K562 (cell line): ENCODE data around the gene ASB10. TPM values are rescaled to one million over a fixed set of nuclear protein-coding genes. Genes with fewer than 3 reads are reported as not detected.

Experiments used
- ATAC-seq: fragments of 200-7000 bp; cut with Tn5 transposase; 3 replicates; pipeline ENCODE4 v1.9.1; 2020; ENCODE audit warnings: moderate library complexity
- BruUV-seq: library from RNA; stranded (reverse); fragments of 400-500 nt; replicated peaks from 2 replicates; lab custom pipeline; 2021; lab: Mats Ljungman, UMichigan
- CTCF ChIA-PET: fragments of 300-600 bp; formaldehyde crosslinking; extraction: SDS; loops from one replicate; lab custom pipeline; 2021; ENCODE audit warnings: low intra/inter-chr PET ratio; lab: Yijun Ruan, JAX
- POLR2A ChIA-PET: fragments of 300-600, 350-650 bp; sonication (Branson Sonifier 250); formaldehyde crosslinking; extraction: SDS; loops from one replicate; lab custom pipeline; 2021; ENCODE audit warnings: antibody characterized with exemption, inconsistent platforms; lab: Yijun Ruan, JAX
- DNase-seq, 4 experiments: peaks; one replicate each; pipeline versions ENCODE4 v3.0.0 to v3.0.0-alpha.2; 2011 to 2018; ENCODE audit warnings: low spot score in 3 of 4, mixed read lengths in 3 of 4; ENCODE audit errors: extremely low read depth in 1 of 4
- FAIRE-seq: peaks from 2 replicates; lab custom pipeline; 2011; peaks lifted over from hg19 to GRCh38; lab: Jason Lieb, UNC
- H2AFZ ChIP-seq: 2 replicates; pipeline ENCODE4 v1.6.0; 2011; ENCODE audit warnings: low read depth, low read length, control low read depth, inconsistent platforms
- H3K27ac ChIP-seq: fragments of 200-600 bp; 3 replicates; pipeline ENCODE4 v1.8.0; 2011; ENCODE audit warnings: low read depth, mild to moderate bottlenecking, control low read depth, inconsistent platforms, low read length, moderate library complexity, mixed read lengths; ENCODE audit errors: extremely low read depth
- H3K27me3 ChIP-seq, 2 experiments: fragments of 300-600 bp in 1 of 2; 2 replicates in 1 of 2; 3 replicates in 1 of 2; pipeline versions ENCODE4 v1.6.0 to v1.8.0; 2011; ENCODE audit warnings: inconsistent platforms in 2 of 2, low read length in 2 of 2, mild to moderate bottlenecking in 1 of 2, mixed read lengths in 1 of 2, moderate library complexity in 1 of 2; ENCODE audit not compliant: control insufficient read depth in 2 of 2, insufficient read depth in 2 of 2
- H3K36me3 ChIP-seq: fragments of 300-600 bp; 3 replicates; pipeline ENCODE4 v1.8.0; 2011; ENCODE audit warnings: mild to moderate bottlenecking, low read length, inconsistent platforms; ENCODE audit not compliant: control insufficient read depth, insufficient read depth
- H3K4me1 ChIP-seq, 2 experiments: fragments of 200-600 bp in 1 of 2; replicated peaks in 1 of 2; 2 replicates in 1 of 2; 3 replicates in 1 of 2; pipeline versions ENCODE4 v1.5.1 to v1.8.0; 2011; ENCODE audit warnings: inconsistent platforms in 2 of 2, low read length in 2 of 2, mild to moderate bottlenecking in 1 of 2, mixed read lengths in 1 of 2, moderate library complexity in 1 of 2; ENCODE audit not compliant: control insufficient read depth in 2 of 2, insufficient read depth in 2 of 2
- H3K4me2 ChIP-seq: 2 replicates; pipeline ENCODE4 v1.6.1; 2011; ENCODE audit warnings: low read length, control low read depth, inconsistent platforms, mixed read lengths; ENCODE audit not compliant: insufficient read depth
- H3K4me3 ChIP-seq: fragments of 200-600 bp; sonication (generic), shearing (Covaris generic); 2 replicates; pipeline ENCODE4 v1.5.1; 2016; ENCODE audit warnings: control low read depth, inconsistent platforms
- H3K79me2 ChIP-seq: fragments of 200-600 bp; 3 replicates; pipeline ENCODE4 v1.8.0; 2011; ENCODE audit warnings: low read length, inconsistent platforms; ENCODE audit not compliant: control insufficient read depth, insufficient read depth
- H3K9ac ChIP-seq, 2 experiments: 2 replicates each; pipeline versions ENCODE4 v1.6.0 to v1.6.1; 2011; ENCODE audit warnings: low read depth in 2 of 2, low read length in 2 of 2, control low read depth in 1 of 2, inconsistent platforms in 1 of 2, mild to moderate bottlenecking in 1 of 2, mixed read lengths in 1 of 2; ENCODE audit not compliant: insufficient read depth in 1 of 2
- H3K9me1 ChIP-seq: one replicate; pipeline ENCODE4 v1.6.0; 2011; ENCODE audit warnings: inconsistent platforms, mild to moderate bottlenecking, low read length, moderate library complexity; ENCODE audit not compliant: control insufficient read depth, insufficient read depth
- H3K9me3 ChIP-seq: replicated peaks from 2 replicates; pipeline ENCODE4 v1.5.1; 2011; ENCODE audit warnings: low read depth, low read length, inconsistent platforms; ENCODE audit not compliant: control insufficient read depth, insufficient read depth
- H4K20me1 ChIP-seq: replicated peaks from 2 replicates; pipeline ENCODE4 v1.6.1; 2011; ENCODE audit warnings: low read length, inconsistent platforms, mixed read lengths; ENCODE audit not compliant: control insufficient read depth, insufficient read depth
- CHD4 ChIP-seq: fragments of 200-600 bp; sonication (generic); IDR thresholded peaks from 3 replicates; pipeline ENCODE4 v1.6.1; 2012; ENCODE audit warnings: low read depth, mild to moderate bottlenecking, mixed read lengths, low read length, inconsistent platforms; ENCODE audit not compliant: insufficient read depth, insufficient replicate concordance, poor library complexity, severe bottlenecking
- HNRNPH1 ChIP-seq: fragments of 200-400 bp; formaldehyde crosslinking; optimal IDR thresholded peaks from 2 replicates; pipeline ENCODE3; 2017; ENCODE audit warnings: low read depth, mild to moderate bottlenecking, low read length, moderate library complexity
- MYC ChIP-seq, 2 experiments: fragments of 250-450 bp in 1 of 2; sonication (Bioruptor Pico) in 1 of 2; IDR thresholded peaks; 2 replicates each; pipeline versions ENCODE4 v1.5.1 to v1.6.1; 2012 to 2021; ENCODE audit warnings: low read depth in 2 of 2, borderline replicate concordance in 1 of 2, improper control_type of control experiment in 1 of 2, low read length in 1 of 2, mild to moderate bottlenecking in 1 of 2, moderate library complexity in 1 of 2
- NCOA1 ChIP-seq: fragments of 450-650 bp; IDR thresholded peaks from 2 replicates; pipeline ENCODE4 v1.6.1; 2016; ENCODE audit warnings: low read depth
- RBM15 ChIP-seq: fragments of 200-400 bp; formaldehyde crosslinking; IDR thresholded peaks from 2 replicates; pipeline ENCODE4 v1.6.1; 2018; ENCODE audit warnings: mild to moderate bottlenecking, low read length, moderate library complexity; ENCODE audit not compliant: insufficient read depth
- SMARCA5 ChIP-seq: fragments of 450-650 bp; IDR thresholded peaks from 2 replicates; pipeline ENCODE4 v1.6.1; 2016
- SRSF9 ChIP-seq: fragments of 200-400 bp; formaldehyde crosslinking; IDR thresholded peaks from 2 replicates; pipeline ENCODE4 v1.6.1; 2017; ENCODE audit warnings: low read depth, low read length, borderline replicate concordance
- XRCC5 ChIP-seq: fragments of 200-400 bp; formaldehyde crosslinking; IDR thresholded peaks from 2 replicates; pipeline ENCODE4 v1.6.1; 2017; ENCODE audit warnings: low read depth, mild to moderate bottlenecking, low read length
- ZBTB1 ChIP-seq: sonication (generic); formaldehyde crosslinking; IDR thresholded peaks from 2 replicates; pipeline ENCODE4 v1.8.1; 2023; ENCODE audit warnings: missing genetic modification reagents, low read depth, mild to moderate bottlenecking, borderline replicate concordance
- ZFP1 ChIP-seq: fragments of 450-650 bp; formaldehyde crosslinking; IDR thresholded peaks from 2 replicates; pipeline ENCODE4 v1.4.0; 2020; ENCODE audit warnings: mild to moderate bottlenecking, mixed read lengths
- WGBS: fragments of 100-300 bp; shearing (Covaris generic); methylation state at CpG from one replicate; pipeline ENCODE4 v1.1.6; 2016; ENCODE audit warnings: low coverage, mixed read lengths; ENCODE audit not compliant: insufficient coverage; ENCODE audit errors: missing lambda C conversion rate; 5-methylcytosine and 5-hydroxymethylcytosine counted together
- in situ Hi-C: fragments of 300-500 bp; cut with MboI; formaldehyde crosslinking; loops from 4 replicates; pipeline ENCODE4 v1.15.0; 2018; ENCODE audit warnings: inconsistent platforms, mixed read lengths
- intact Hi-C: fragments of 100-400 bp; cut with micrococcal nuclease; formaldehyde crosslinking; loops from 2 replicates; pipeline ENCODE4 v1.14.2; 2022
- polyA plus RNA-seq, 8 experiments: library from polyadenylated mRNA; depleted of rRNA in 4 of 8; stranded (reverse) in 5 of 8; unstranded in 3 of 8; fragments of >200 nt; fragmentation: Nextera tagmentation in 2 of 8; fragmentation: Illumina TruSeq in 1 of 8; extraction: Ambion mirVana in 2 of 8; extraction: Trizol in 1 of 8; gene quantifications; 2 replicates each; pipeline versions ENCODE4 v1.2.1 to v1.2.3, GENCODE V29; 2011 to 2014; ENCODE audit warnings: inconsistent platforms in 1 of 8, missing spikeins in 1 of 8
- total RNA-seq, 7 experiments: library from RNA; depleted of rRNA in 6 of 7; stranded (reverse); fragments of >200 nt in 6 of 7; fragmentation: Illumina TruSeq in 2 of 7; extraction: Trizol in 2 of 7; gene quantifications; 2 replicates each; pipeline versions ENCODE4 v1.2.1 to v1.2.3, GENCODE V29; 2011 to 2021; ENCODE audit warnings: low replicate concordance in 1 of 7
- TF ChIP-seq, protein P1 (sequence below): IDR thresholded peaks from 2 replicates; pipeline ENCODE4 v1.6.1; 2016; ENCODE audit warnings: missing genetic modification characterization, missing compliant biosample characterization
- TF ChIP-seq, protein P2 (sequence below): fragments of 200-800 bp; sonication (Bioruptor generic); IDR thresholded peaks from 2 replicates; pipeline ENCODE4 v1.6.1; 2017; ENCODE audit warnings: missing genetic modification characterization, missing compliant biosample characterization

The ASB10 gene
- total and polyA plus RNA-seq, 9 of the 15 experiments (the other 6 are each of a cell fraction or from before 2014, with no cell fraction given) = not detected

DNA sequence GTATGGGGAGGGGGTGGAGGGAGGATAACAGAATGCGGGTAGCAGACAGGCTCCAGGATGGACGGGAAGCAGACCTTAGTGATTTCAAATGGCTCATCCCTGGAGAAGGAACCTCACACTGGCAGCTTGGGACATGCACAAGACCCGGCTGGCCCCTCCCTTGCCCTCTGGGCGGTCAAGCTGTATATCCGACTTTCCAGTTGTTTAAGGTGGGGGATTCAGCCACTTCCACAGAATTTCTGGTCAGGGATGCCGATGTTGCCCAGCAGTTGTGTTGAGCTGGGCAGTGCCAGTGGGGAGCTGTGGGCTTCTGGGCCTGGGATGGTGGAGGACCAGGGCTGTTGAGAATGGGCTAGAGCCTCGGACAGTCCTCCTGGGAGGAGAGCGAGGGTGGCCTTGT is 58.3 kb downstream of the ASB10 start:
- peaks cover 95% of the 10 kb centered on the region for H3K36me3 ChIP-seq
- peaks cover 0 to 26% of the 10 kb centered on the region in 2 experiments; a peak in 1 of 5 replicates for H3K4me1 ChIP-seq
- no peak for DNase-seq
- peaks cover 10% of the 10 kb centered on the region; the same call in 2 of the 3 replicates for H3K79me2 ChIP-seq
- no peak for TF ChIP-seq NCOA1
- TF ChIP-seq SRSF9 = no peak
- TF ChIP-seq, protein P1, sequence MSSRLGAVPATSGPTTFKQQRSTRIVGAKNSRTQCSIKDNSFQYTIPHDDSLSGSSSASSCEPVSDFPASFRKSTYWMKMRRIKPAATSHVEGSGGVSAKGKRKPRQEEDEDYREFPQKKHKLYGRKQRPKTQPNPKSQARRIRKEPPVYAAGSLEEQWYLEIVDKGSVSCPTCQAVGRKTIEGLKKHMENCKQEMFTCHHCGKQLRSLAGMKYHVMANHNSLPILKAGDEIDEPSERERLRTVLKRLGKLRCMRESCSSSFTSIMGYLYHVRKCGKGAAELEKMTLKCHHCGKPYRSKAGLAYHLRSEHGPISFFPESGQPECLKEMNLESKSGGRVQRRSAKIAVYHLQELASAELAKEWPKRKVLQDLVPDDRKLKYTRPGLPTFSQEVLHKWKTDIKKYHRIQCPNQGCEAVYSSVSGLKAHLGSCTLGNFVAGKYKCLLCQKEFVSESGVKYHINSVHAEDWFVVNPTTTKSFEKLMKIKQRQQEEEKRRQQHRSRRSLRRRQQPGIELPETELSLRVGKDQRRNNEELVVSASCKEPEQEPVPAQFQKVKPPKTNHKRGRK (tag) = no peak
- no peak for TF ChIP-seq XRCC5
- no peak for TF ChIP-seq MYC (IDR thresholded peaks at IDR 0.05; ENCODE audit: low read depth, low read length)
- TF ChIP-seq MYC (CRISPR knock-in tag; IDR thresholded peaks at IDR 0.05; ENCODE audit: borderline replicate concordance, low read depth) = no peak
- TF ChIP-seq ZFP1 (CRISPR knock-in tag) = no peak
- no peak for TF ChIP-seq RBM15
- TF ChIP-seq, protein P2, sequence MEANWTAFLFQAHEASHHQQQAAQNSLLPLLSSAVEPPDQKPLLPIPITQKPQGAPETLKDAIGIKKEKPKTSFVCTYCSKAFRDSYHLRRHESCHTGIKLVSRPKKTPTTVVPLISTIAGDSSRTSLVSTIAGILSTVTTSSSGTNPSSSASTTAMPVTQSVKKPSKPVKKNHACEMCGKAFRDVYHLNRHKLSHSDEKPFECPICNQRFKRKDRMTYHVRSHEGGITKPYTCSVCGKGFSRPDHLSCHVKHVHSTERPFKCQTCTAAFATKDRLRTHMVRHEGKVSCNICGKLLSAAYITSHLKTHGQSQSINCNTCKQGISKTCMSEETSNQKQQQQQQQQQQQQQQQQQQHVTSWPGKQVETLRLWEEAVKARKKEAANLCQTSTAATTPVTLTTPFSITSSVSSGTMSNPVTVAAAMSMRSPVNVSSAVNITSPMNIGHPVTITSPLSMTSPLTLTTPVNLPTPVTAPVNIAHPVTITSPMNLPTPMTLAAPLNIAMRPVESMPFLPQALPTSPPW (CRISPR knock-in tag) = no peak
- no peak for TF ChIP-seq CHD4
- TF ChIP-seq ZBTB1 = no peak
- TF ChIP-seq HNRNPH1 = no peak
- no peak for TF ChIP-seq SMARCA5
- TF ChIP-seq, all 486 proteins: peak for 0
- H4K20me1 ChIP-seq = peaks cover 16% of the 10 kb centered on the region
- no peak overlapping the region for H3K27ac ChIP-seq
- H3K27me3 ChIP-seq = no peaks in the 10 kb centered on the region; a peak in 1 of 5 replicates
- FAIRE-seq (no peak), ATAC-seq (no peak)
- peaks cover 5% of the 10 kb centered on the region for H3K9me1 ChIP-seq
- intact Hi-C loops (no loop called here), in situ Hi-C loops (no loop called here)
- ChIA-PET POLR2A (interaction anchor here (0.6 to 2.0 kb wide), 4 partner anchors 14 to 1972 kb away, joined by 3 to 5 read pairs (median 3); no protein-coding TSS in a partner anchor), CTCF (interaction anchor here (0.7 kb wide), 1 partner anchor 177 kb away, joined by 3 read pairs; no protein-coding TSS in a partner anchor)
- H3K4me2 ChIP-seq = no peak overlapping the region
- WGBS = 87% methylated on average over 8 of the region's 8 CpGs
- no peak overlapping the region for H3K4me3 ChIP-seq
- no TSS peak for BruUV-seq
- H2AFZ ChIP-seq = no peak overlapping the region
- no peaks in the 10 kb centered on the region for H3K9me3 ChIP-seq
- peak overlapping the region in 1 of 2 experiments; percentile 36; a peak in 1 of 4 replicates for H3K9ac ChIP-seq
